OCI-M2 (cell line): ENCODE measurements around the gene ATP11A.
A peak's percentile ranks its signal among the peaks of the same experiment; 100 is the strongest.
"Not testable (repeated sequence)": the region's sequence is repeated elsewhere in the genome, so short reads cannot be mapped to it uniquely, and the experiment has no call there.

ENCODE experiments used
- DNase-seq: peaks from one replicate; lab custom pipeline; 2025; ENCODE audit not compliant: unreplicated experiment; lab: John Stamatoyannopoulos, UW

The ATP11A gene

GRCh38 chr13:112708560-112709240 is 18.9 kb downstream of the ATP11A start:
- no peak for DNase-seq

GRCh38 chr13:112709316-112709715 is 19.5 kb downstream of the ATP11A start:
- DNase-seq: not testable (repeated sequence)

GRCh38 chr13:112709825-112710783 is 20.3 kb downstream of the ATP11A start:
- no peak for DNase-seq

- DNase-seq: no peak
These were observed 21.2 kb downstream of the ATP11A start for GRCh38 chr13:112710855-112711527.

- peak; percentile 61 for DNase-seq
These were observed 21.9 kb downstream of the ATP11A start for GRCh38 chr13:112711528-112712265.

GRCh38 chr13:112712451-112713207 is 22.8 kb downstream of the ATP11A start:
- DNase-seq: no peak

GRCh38 chr13:112713517-112714253 is 23.8 kb downstream of the ATP11A start:
- DNase-seq: no peak

- no peak for DNase-seq
These were observed 24.7 kb downstream of the ATP11A start for GRCh38 chr13:112714376-112715174.

- DNase-seq: no peak
These were observed 25.4 kb downstream of the ATP11A start for GRCh38 chr13:112715210-112715609.

- DNase-seq: no peak
These were observed 26.1 kb downstream of the ATP11A start for GRCh38 chr13:112715715-112716460.

GRCh38 chr13:112716461-112716820 is 26.6 kb downstream of the ATP11A start:
- no peak for DNase-seq

- no peak for DNase-seq
These were observed 27.1 kb downstream of the ATP11A start for GRCh38 chr13:112716841-112717520.

- DNase-seq: no peak
These were observed 28.5 kb downstream of the ATP11A start for GRCh38 chr13:112718318-112718717.

GRCh38 chr13:112719016-112719415 is 29.2 kb downstream of the ATP11A start:
- DNase-seq: no peak

GRCh38 chr13:112719556-112719955 is 29.7 kb downstream of the ATP11A start:
- DNase-seq: no peak

- DNase-seq: no peak
These were observed 30.4 kb downstream of the ATP11A start for GRCh38 chr13:112720251-112720650.

GRCh38 chr13:112720814-112721197 is 31.0 kb downstream of the ATP11A start:
- DNase-seq: no peak
